Ishikawa (cell line): Measurements from ENCODE around the gene TLX2.

Experiments used
- EGR1 ChIP-seq: IDR thresholded peaks from 2 replicates; pipeline ENCODE4 v1.6.1; 2012
- FOXM1 ChIP-seq: IDR thresholded peaks from 2 replicates; pipeline ENCODE4 v1.6.1; 2012; ENCODE audit warnings: low read depth, borderline replicate concordance
- NFIC ChIP-seq: IDR thresholded peaks from 2 replicates; pipeline ENCODE4 v1.6.1; 2012
- RAD21 ChIP-seq: IDR thresholded peaks from 2 replicates; pipeline ENCODE4 v1.6.1; 2012; ENCODE audit warnings: low read depth
- REST ChIP-seq: IDR thresholded peaks from 2 replicates; pipeline ENCODE4 v1.6.1; 2012; ENCODE audit warnings: low read depth, mild to moderate bottlenecking
- TEAD4 ChIP-seq: IDR thresholded peaks from 2 replicates; pipeline ENCODE4 v1.6.1; 2012
- USF1 ChIP-seq: IDR thresholded peaks from 2 replicates; pipeline ENCODE4 v1.6.1; 2012
- YY1 ChIP-seq: IDR thresholded peaks from 2 replicates; pipeline ENCODE4 v1.6.1; 2012; ENCODE audit warnings: low read depth

- TF ChIP-seq USF1 = no peak
- TF ChIP-seq NFIC = peak; percentile 84
- no peak for TF ChIP-seq REST
- TF ChIP-seq TEAD4 = no peak
- TF ChIP-seq RAD21 = no peak
- no peak for TF ChIP-seq YY1
- TF ChIP-seq FOXM1 = no peak
- TF ChIP-seq EGR1 = no peak
Observed at GRCh38 chr2:74496997-74497776, 17.1 kb upstream of the TLX2 start.
